OCI-LY7 (cell line): ENCODE data around the gene ABCC12.

Experiments
- EZH2phosphoT487 ChIP-seq: fragments of 200-600 bp; sonication (generic); IDR thresholded peaks from 2 replicates; pipeline ENCODE4 v1.6.1; 2018; ENCODE audit warnings: low read depth, borderline replicate concordance, mild to moderate bottlenecking, mixed run types, antibody characterized with exemption, low read length, moderate library complexity, mixed read lengths
- TF ChIP-seq, protein P1 (sequence below): fragments of 200-600 bp; sonication (generic); conservative IDR thresholded peaks from 2 replicates; pipeline ENCODE4 v1.5.1; 2014; ENCODE audit warnings: mild to moderate bottlenecking, antibody characterized with exemption, low read length, moderate library complexity, mixed read lengths

DNA sequence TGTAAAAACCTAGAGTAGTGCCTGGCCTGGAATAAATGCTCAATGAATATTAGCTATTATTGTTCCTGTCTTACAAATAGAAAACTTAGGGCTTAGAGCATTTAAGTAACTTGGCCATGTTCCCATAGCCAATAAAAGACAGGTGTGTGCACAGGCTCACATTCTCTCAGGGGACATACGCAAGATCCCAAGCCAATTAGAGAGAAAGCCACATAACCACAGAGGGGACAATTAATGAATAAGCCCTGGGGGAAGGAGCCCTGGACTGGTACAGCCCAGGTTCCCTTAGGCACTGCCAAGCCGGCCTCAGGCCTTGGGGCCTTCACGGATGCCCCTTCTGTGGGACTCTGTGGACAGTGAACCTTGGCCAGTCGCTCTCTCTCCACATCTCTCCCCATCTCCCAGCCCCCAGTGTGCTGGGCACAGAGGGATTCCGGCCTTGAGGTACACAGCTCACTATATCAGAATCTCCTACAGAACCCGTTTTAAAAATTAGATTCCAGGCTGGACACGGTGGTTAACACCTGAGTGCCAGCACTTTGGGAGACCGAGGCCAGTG lies 27.3 kb upstream of the ABCC12 start:
- TF ChIP-seq, protein P1, sequence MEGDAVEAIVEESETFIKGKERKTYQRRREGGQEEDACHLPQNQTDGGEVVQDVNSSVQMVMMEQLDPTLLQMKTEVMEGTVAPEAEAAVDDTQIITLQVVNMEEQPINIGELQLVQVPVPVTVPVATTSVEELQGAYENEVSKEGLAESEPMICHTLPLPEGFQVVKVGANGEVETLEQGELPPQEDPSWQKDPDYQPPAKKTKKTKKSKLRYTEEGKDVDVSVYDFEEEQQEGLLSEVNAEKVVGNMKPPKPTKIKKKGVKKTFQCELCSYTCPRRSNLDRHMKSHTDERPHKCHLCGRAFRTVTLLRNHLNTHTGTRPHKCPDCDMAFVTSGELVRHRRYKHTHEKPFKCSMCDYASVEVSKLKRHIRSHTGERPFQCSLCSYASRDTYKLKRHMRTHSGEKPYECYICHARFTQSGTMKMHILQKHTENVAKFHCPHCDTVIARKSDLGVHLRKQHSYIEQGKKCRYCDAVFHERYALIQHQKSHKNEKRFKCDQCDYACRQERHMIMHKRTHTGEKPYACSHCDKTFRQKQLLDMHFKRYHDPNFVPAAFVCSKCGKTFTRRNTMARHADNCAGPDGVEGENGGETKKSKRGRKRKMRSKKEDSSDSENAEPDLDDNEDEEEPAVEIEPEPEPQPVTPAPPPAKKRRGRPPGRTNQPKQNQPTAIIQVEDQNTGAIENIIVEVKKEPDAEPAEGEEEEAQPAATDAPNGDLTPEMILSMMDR: no peak
- no peak for TF ChIP-seq EZH2phosphoT487
